ENCODE results near the gene NBEAL2.
A peak's percentile ranks its signal among the peaks of the same experiment; 100 is the strongest.
"Not testable (repeated sequence)": the region's sequence is repeated elsewhere in the genome, so short reads cannot be mapped to it uniquely, and the experiment has no call there.

Gene NBEAL2

DNA sequence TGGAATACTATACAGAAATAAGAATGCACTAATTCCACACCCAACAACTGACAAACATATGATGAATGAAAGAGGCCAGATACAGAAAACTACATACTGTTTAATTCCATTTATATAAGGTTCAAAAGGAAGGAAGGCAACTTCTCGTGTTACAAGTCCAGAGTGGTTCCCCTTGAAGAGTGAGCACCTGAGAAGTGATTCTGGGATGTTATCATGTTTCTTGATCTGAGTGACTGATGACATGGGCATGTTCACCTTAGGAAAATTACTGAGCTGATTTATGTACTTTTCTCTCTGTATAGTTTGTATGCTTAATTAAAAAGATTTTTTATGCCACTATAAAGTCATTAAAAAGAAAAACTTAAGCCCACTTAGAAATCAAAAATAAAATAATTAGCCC lies 16.5 kb upstream of the NBEAL2 start:
- DNase-seq (ENCODE audit: low read depth): no peak
- TF ChIP-seq CTCF (IDR thresholded peaks at IDR 0.05; ENCODE audit: control insufficient read depth, extremely low read depth, insufficient read depth): no peak
- no peak overlapping the region for H3K4me3 ChIP-seq (ENCODE audit: low read depth, low read length)

DNA sequence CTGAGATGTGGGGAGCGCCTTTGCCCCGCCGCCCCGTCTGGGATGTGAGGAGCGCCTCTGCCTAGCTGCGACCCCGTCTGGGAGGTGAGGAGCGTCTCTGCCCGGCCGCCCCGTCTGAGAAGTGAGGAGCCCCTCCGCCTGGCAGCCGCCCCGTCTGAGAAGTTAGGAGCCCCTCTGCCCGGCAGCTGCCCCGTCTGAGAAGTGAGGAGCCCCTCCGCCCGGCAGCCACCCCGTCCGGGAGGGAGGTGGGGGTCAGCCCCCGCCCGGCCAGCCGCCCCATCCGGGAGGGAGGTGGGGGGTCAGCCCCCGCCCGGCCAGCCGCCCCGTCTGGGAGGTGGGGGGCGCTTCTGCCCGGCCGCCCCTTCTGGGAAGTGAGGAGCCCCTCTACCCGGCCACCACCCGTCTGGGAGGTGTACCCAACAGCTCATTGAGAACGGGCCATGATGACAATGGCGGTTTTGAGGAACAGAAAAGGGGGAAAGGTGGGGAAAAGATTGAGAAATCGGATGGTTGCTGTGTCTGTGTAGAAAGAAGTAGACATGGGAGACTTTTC lies 15.4 kb upstream of the NBEAL2 start:
- not testable (repeated sequence) for DNase-seq (ENCODE audit: low read depth); H3K4me3 ChIP-seq (ENCODE audit: low read depth, low read length)

DNA sequence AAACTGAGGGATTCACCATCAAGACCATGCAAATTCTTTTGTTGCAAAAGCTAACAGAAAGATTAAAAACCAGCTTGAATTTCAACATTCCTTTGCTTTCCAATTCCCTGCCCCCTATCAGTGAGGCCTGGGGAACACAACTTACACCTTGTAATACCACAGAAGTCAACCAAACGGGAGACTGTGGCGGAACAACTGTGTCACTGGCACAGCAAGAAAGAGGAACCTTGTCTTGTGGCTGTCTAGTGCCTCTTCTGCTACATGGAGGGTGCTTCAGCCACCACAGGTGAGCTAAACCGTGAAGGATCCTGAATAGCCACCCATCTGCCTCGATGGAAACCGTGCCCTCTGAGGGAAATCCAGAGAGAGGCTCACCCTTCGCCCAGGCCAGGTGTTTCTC lies 14.3 kb upstream of the NBEAL2 start:
- TF ChIP-seq CTCF (IDR thresholded peaks at IDR 0.05; ENCODE audit: control insufficient read depth, extremely low read depth, insufficient read depth): no peak

DNA sequence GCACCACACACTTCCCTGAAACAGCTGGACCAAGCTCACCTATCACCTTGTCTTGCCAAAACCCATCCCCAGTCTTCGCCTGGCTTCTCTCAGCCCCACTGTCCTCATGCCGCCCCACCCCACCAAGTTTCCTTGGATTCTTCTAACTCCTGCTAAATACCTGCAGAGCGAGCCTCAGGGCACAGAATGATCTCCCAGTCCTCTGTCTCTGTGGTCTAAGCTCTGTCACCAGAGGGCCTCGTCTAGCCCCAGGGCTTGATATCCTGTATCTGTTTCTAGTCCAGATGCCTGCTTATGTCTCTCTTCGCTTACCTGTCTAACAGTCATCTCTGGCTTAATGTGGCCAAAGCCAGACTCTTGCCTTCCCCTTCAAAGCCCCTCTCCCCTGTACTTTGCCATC lies 12.7 kb upstream of the NBEAL2 start:
- peak; percentile 19; the same call in 1 of the 2 replicates for TF ChIP-seq CTCF (IDR thresholded peaks at IDR 0.05; ENCODE audit: control insufficient read depth, extremely low read depth, insufficient read depth)
- no peak overlapping the region for H3K4me3 ChIP-seq (ENCODE audit: low read depth, low read length)
- DNase-seq (ENCODE audit: low read depth): no peak

More for the DNA sequence above, 14.3 kb upstream of the NBEAL2 start:
- no peak overlapping the region for H3K4me3 ChIP-seq (ENCODE audit: low read depth, low read length)
- no peak for DNase-seq (ENCODE audit: low read depth)

DNA sequence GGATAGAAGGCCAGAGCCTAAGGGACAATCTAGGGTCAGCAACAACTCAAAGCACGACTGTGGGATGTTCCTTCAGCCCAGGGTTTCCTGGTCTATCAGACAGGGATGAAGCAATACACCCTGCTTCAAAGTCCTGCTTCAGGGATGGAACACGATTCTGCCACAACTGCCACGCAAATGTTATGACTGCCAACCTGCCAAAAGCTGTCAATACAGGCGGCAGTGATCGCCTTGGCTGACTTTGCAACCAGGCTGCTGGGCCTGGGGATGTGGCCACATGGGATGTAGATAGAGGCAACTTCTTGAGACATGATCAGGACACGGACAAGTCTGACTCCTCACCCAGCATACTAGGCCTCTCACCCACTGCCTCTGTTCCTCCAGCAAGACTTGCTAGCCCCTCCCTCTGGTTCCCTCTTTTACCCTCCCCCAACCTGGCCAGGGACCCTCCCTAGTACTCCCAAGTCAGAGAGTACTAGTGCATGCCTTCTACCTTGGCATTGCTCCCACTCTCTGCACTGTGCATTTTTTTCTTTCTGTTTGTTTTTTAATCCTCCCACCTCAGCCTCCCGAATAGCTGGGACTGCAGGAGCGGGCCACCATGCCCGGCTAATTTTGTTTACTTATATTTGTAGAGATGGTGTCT lies 10.6 kb upstream of the NBEAL2 start:
- no peak for DNase-seq (ENCODE audit: low read depth)
- no peak for TF ChIP-seq CTCF (IDR thresholded peaks at IDR 0.05; ENCODE audit: control insufficient read depth, extremely low read depth, insufficient read depth)
- no peak overlapping the region for H3K4me3 ChIP-seq (ENCODE audit: low read depth, low read length)

DNA sequence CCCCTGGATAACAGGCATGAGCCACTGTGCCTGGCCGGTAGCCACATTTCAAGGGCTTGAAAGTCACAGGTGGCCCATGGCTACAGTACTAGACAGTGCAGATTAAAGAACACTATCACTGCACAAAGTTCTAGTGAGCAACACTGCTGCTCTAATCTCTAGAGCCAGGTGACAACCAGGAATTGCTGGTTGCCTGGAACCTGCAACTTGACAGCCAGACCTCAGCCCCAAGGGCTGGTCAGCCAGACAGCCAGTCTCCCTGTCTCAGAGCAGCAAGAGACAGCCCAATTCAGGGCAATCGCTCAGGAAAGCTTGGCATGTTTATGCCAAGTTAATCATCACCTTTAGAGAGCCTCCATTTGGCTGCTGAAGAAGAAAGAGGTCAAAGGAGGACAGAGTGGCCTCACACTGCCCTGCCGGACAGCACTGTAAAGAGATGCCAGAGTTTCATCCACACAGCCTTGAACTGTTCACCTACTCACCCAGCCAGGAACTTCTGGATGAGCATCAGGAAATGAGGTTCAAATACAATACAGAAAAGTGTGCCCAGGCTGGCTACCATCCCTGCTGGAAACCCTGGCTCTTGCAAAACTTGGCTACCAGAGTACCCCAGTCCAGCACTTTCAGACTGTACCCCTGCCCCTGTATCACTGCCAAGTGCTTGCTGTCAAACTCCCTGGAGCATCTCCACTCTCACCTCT lies 8.9 kb upstream of the NBEAL2 start:
- no peak for TF ChIP-seq CTCF (IDR thresholded peaks at IDR 0.05; ENCODE audit: control insufficient read depth, extremely low read depth, insufficient read depth)
- DNase-seq (ENCODE audit: low read depth): no peak
- H3K4me3 ChIP-seq (ENCODE audit: low read depth, low read length): no peak overlapping the region

DNA sequence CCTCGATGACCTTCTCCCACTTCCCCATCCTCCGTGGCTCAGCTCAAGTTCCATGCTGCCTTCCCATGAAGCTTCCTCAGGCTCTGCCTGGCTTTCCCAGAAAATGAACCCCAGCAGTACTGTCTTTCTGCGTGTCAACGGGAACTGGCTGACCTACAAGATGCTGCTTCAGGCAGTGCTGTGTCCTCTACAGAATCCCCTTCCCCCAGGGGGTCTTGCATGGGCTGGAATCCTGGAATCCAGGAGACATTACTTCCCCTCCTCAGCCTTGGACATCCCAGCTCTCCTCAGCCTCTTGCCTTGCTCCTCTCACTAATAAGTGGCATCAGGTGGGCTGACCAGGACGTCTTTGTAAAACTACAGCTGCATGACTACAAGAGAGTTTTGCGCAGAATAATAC lies 8.3 kb upstream of the NBEAL2 start:
- DNase-seq (ENCODE audit: low read depth): no peak
- no peak overlapping the region for H3K4me3 ChIP-seq (ENCODE audit: low read depth, low read length)
- no peak for TF ChIP-seq CTCF (IDR thresholded peaks at IDR 0.05; ENCODE audit: control insufficient read depth, extremely low read depth, insufficient read depth)

Data from LNCaP clone FGC (cell line).